A549 (cell line): Measurements from ENCODE around the gene B4GALT2. TPM values are rescaled to one million over a fixed set of nuclear protein-coding genes. Genes with fewer than 3 reads are reported as not detected.

Experiments used
- ATAC-seq, 2 experiments: fragments of 200-7000 bp in 1 of 2; fragments of >200 bp in 1 of 2; cut with Nextera tagmentation in 1 of 2; cut with Tn5 transposase in 1 of 2; 3 replicates each; pipeline versions ENCODE4 v1.8.0 to v1.9.1; 2018 to 2020; ENCODE audit warnings: mild to moderate bottlenecking in 1 of 2, moderate library complexity in 1 of 2
- CTCF ChIA-PET: fragments of 300-600 bp; sonication (Branson Sonifier 250); formaldehyde crosslinking; extraction: SDS; loops from one replicate; lab custom pipeline; 2021; ENCODE audit warnings: antibody characterized with exemption, inconsistent platforms; lab: Yijun Ruan, JAX
- POLR2A ChIA-PET: fragments of 350-600 bp; formaldehyde crosslinking; extraction: SDS; loops from one replicate; lab custom pipeline; 2021; ENCODE audit warnings: antibody characterized with exemption, inconsistent platforms; lab: Yijun Ruan, JAX
- DNase-seq, 2 experiments: peaks; one replicate each; pipeline versions ENCODE4 v3.0.0 to v3.0.0-alpha.2; 2011 to 2016; ENCODE audit warnings: low read depth in 1 of 2, low spot score in 1 of 2
- FAIRE-seq: peaks from 2 replicates; lab custom pipeline; 2011; peaks lifted over from hg19 to GRCh38; lab: Jason Lieb, UNC
- H3K27ac ChIP-seq, 2 experiments: fragments of >200 bp; sonication (Bioruptor Twin); formaldehyde crosslinking; 3 replicates each; pipeline ENCODE4 v1.5.1; 2016 to 2017
- H3K4me1 ChIP-seq: fragments of >200 bp; sonication (Bioruptor Twin); formaldehyde crosslinking; 3 replicates; pipeline ENCODE4 v1.6.1; 2016
- H3K4me2 ChIP-seq: fragments of >200 bp; sonication (Bioruptor Twin); formaldehyde crosslinking; 3 replicates; pipeline ENCODE4 v1.6.1; 2016
- H3K4me3 ChIP-seq: fragments of >200 bp; sonication (Bioruptor Twin); formaldehyde crosslinking; 3 replicates; pipeline ENCODE4 v1.5.1; 2016
- H3K9me3 ChIP-seq: fragments of >200 bp; sonication (Bioruptor Twin); formaldehyde crosslinking; 3 replicates; pipeline ENCODE4 v1.6.1; 2016
- CBX2 ChIP-seq: fragments of 200-600 bp; sonication (generic); IDR thresholded peaks from 2 replicates; pipeline ENCODE4 v1.6.1; 2016; ENCODE audit warnings: low read depth, mild to moderate bottlenecking, borderline replicate concordance
- CHD4 ChIP-seq: fragments of 200-600 bp; sonication (generic); IDR thresholded peaks from 2 replicates; pipeline ENCODE4 v1.6.1; 2016; ENCODE audit warnings: antibody characterized with exemption, mild to moderate bottlenecking, borderline replicate concordance
- EHF ChIP-seq: fragments of 250-450 bp; sonication (Bioruptor Pico); IDR thresholded peaks from 2 replicates; pipeline ENCODE4 v1.5.0; 2020; ENCODE audit warnings: mild to moderate bottlenecking
- EHMT2 ChIP-seq: fragments of 200-600 bp; sonication (generic); IDR thresholded peaks from 2 replicates; pipeline ENCODE4 v1.6.1; 2016; ENCODE audit warnings: antibody characterized with exemption, low read depth, mild to moderate bottlenecking, moderate library complexity
- FOSB ChIP-seq: fragments of 250-450 bp; sonication (Bioruptor Pico); IDR thresholded peaks from 2 replicates; pipeline ENCODE4 v1.5.0; 2020; ENCODE audit warnings: mild to moderate bottlenecking, moderate library complexity
- HDAC2 ChIP-seq: fragments of 200-600 bp; sonication (generic); IDR thresholded peaks from 2 replicates; pipeline ENCODE4 v1.6.1; 2016
- HEYL ChIP-seq: fragments of 250-450 bp; sonication (Bioruptor Pico); IDR thresholded peaks from 2 replicates; pipeline ENCODE4 v1.8.0; 2021; ENCODE audit warnings: mild to moderate bottlenecking, moderate library complexity
- HOXA7 ChIP-seq: fragments of 250-450 bp; sonication (Bioruptor Pico); IDR thresholded peaks from 2 replicates; pipeline ENCODE4 v1.5.0; 2020; ENCODE audit warnings: mild to moderate bottlenecking, moderate library complexity
- HOXB5 ChIP-seq: fragments of 250-450 bp; sonication (Bioruptor Pico); IDR thresholded peaks from 2 replicates; pipeline ENCODE4 v1.5.0; 2020; ENCODE audit warnings: mild to moderate bottlenecking, moderate library complexity
- JUN ChIP-seq, 2 experiments: fragments of >200 bp; sonication (Bioruptor Twin); formaldehyde crosslinking; IDR thresholded peaks; 2 replicates in 1 of 2; 3 replicates in 1 of 2; pipeline ENCODE4 v1.6.1; 2016 to 2017
- KDM1A ChIP-seq: fragments of 200-600 bp; sonication (generic); IDR thresholded peaks from 2 replicates; pipeline ENCODE4 v1.6.1; 2016; ENCODE audit warnings: low read depth, mild to moderate bottlenecking
- KDM5A ChIP-seq: fragments of 200-600 bp; sonication (generic); IDR thresholded peaks from 2 replicates; pipeline ENCODE4 v1.6.1; 2016; ENCODE audit warnings: antibody characterized with exemption, mild to moderate bottlenecking
- MAZ ChIP-seq: fragments of 150-350 bp; IDR thresholded peaks from 2 replicates; pipeline ENCODE4 v1.6.1; 2014; ENCODE audit warnings: antibody characterized with exemption, low read depth, low read length, borderline replicate concordance
- MYC ChIP-seq: IDR thresholded peaks from 2 replicates; pipeline ENCODE4 v1.6.1; 2012; ENCODE audit warnings: mild to moderate bottlenecking, inconsistent platforms, low read length, improper control_type of control experiment, borderline replicate concordance
- RAD21 ChIP-seq, 2 experiments: fragments of >200 bp in 1 of 2; sonication (Bioruptor Twin) in 1 of 2; formaldehyde crosslinking in 1 of 2; IDR thresholded peaks in 1 of 2; conservative IDR thresholded peaks in 1 of 2; 2 replicates in 1 of 2; 3 replicates in 1 of 2; pipeline ENCODE4 v1.6.1; 2012 to 2018; ENCODE audit warnings: inconsistent platforms in 1 of 2
- RARB ChIP-seq: fragments of 250-450 bp; sonication (Bioruptor Pico); IDR thresholded peaks from 2 replicates; pipeline ENCODE4 v1.8.0; 2021; ENCODE audit warnings: mild to moderate bottlenecking, moderate library complexity
- RNF2 ChIP-seq: fragments of 200-600 bp; sonication (generic); IDR thresholded peaks from 2 replicates; pipeline ENCODE4 v1.6.1; 2016; ENCODE audit warnings: low read depth, mild to moderate bottlenecking, antibody characterized with exemption, moderate library complexity, borderline replicate concordance
- SREBF2 ChIP-seq: fragments of 450-650 bp; IDR thresholded peaks from 2 replicates; pipeline ENCODE4 v1.6.1; 2014; ENCODE audit warnings: mild to moderate bottlenecking, moderate library complexity
- TP53 ChIP-seq: fragments of 250-450 bp; sonication (Bioruptor Pico); IDR thresholded peaks from 2 replicates; pipeline ENCODE4 v1.5.0; 2021; ENCODE audit warnings: mild to moderate bottlenecking, moderate library complexity
- ZC3H11A ChIP-seq: fragments of 450-650 bp; IDR thresholded peaks from 2 replicates; pipeline ENCODE4 v1.6.1; 2014; ENCODE audit warnings: antibody characterized with exemption, mild to moderate bottlenecking
- ZSCAN20 ChIP-seq: fragments of 250-450 bp; sonication (Bioruptor Pico); IDR thresholded peaks from 2 replicates; pipeline ENCODE4 v1.8.0; 2022; ENCODE audit warnings: mild to moderate bottlenecking, moderate library complexity
- WGBS: methylation state at CpG from one replicate; pipeline ENCODE4 v1.1.6; 2017; ENCODE audit errors: missing lambda C conversion rate; 5-methylcytosine and 5-hydroxymethylcytosine counted together
- polyA plus RNA-seq, 4 experiments: library from polyadenylated mRNA; depleted of rRNA in 3 of 4; stranded (reverse); fragments of >200 nt; fragmentation: RNase III in 1 of 4; extraction: RNeasy Plus Mini Kit Qiagen cat#74134 plus additional on column Dnase treatment in 1 of 4; gene quantifications; 2 replicates in 3 of 4; 3 replicates in 1 of 4; pipeline ENCODE4 v1.2.3, GENCODE V29; 2011 to 2017
- TF ChIP-seq, protein P1 (sequence below): IDR thresholded peaks from 2 replicates; pipeline ENCODE4 v1.6.1; 2012
- TF ChIP-seq, protein P2 (sequence below): fragments of >200 bp; sonication (Bioruptor Twin); formaldehyde crosslinking; IDR thresholded peaks from 3 replicates; pipeline ENCODE4 v1.6.1; 2016
- TF ChIP-seq, protein P3 (sequence below): fragments of 250-450 bp; sonication (Bioruptor Pico); IDR thresholded peaks from 2 replicates; pipeline ENCODE4 v1.5.0; 2021; ENCODE audit warnings: mild to moderate bottlenecking, moderate library complexity, borderline replicate concordance
- TF ChIP-seq, protein P4 (sequence below): fragments of 200-600 bp; sonication (generic); IDR thresholded peaks from 2 replicates; pipeline ENCODE4 v1.6.1; 2016; ENCODE audit warnings: antibody characterized with exemption, mild to moderate bottlenecking, moderate library complexity
- TF ChIP-seq, protein P5 (sequence below): IDR thresholded peaks from 2 replicates; pipeline ENCODE4 v1.6.1; 2012
- TF ChIP-seq, protein P6 (sequence below): IDR thresholded peaks from 2 replicates; pipeline ENCODE4 v1.6.1; 2012; ENCODE audit warnings: low read depth, borderline replicate concordance
- TF ChIP-seq, protein P7 (sequence below): fragments of >200 bp; sonication (Bioruptor Twin); formaldehyde crosslinking; IDR thresholded peaks from 3 replicates; pipeline ENCODE4 v1.5.1; 2016

Gene B4GALT2
- polyA plus RNA-seq, 2 of the 4 experiments (the other 2 are of a cell fraction), result 19.0 to 35.8 TPM

DNA sequence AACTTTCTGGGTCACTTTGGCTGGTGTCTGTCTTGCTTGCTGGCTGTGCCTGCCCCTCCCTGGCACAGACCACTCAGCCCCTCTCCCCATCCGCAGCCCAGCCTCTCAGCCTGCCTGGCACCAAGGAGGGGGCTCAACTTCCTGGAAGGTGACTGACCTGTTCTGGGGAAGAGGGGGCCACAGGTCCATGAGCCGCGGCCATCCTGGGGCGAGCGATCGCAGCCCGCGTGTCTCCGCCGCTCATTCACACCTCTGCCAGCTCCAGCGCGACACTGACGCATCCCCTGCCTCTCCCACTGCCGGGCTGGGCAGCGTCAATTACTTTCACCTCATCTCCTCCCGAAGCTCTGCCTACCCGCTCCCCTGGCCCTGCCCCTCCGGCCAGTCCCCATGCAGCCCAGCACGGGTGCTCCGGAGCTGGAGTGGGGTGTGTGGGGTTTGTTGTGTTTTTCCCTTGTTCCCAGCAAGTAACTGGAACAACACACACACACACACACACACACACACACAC lies 37.9 kb downstream of the B4GALT2 start:
- ChIA-PET CTCF (interaction anchor here (0.6 to 25.3 kb wide), 3 partner anchors 11 to 19 kb away, joined by 5 to 412 read pairs (median 49); no protein-coding TSS in a partner anchor), POLR2A (no interaction called here)
- H3K27ac ChIP-seq, result no peak overlapping the region

DNA sequence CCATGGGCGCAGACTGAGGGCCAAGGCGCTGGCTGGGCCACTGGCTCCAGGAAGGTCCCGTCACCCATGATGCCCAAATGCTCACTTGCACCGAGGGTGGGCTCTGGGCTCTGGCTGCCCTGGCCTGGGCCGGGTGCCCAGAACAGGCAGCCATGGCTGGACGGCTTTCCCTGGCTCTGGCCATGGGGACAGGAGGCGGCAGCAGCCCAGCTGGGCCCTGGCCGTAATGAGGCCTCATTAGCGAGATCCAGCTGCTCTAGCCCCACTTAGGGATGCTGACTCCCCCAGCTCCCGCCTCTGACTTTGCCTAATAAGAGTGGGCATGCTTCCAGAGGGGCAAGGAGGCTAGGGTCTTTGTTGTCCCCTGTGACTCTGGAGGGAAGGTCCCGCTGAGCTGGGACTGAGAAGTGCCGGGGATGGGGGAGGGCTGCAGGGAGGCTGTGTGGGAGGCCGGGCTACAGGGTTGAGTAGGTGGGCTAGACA lies 40.5 kb downstream of the B4GALT2 start:
- no peak for ATAC-seq
- Histone ChIP-seq H3K9me3 (no peaks in the 10 kb centered on the region), H3K4me2 (no peak overlapping the region), H3K4me3 (no peak overlapping the region), H3K4me1 (peaks cover 5% of the 10 kb centered on the region), H3K27ac (no peak overlapping the region)
- 96% methylated on average over 4 of the region's 13 CpGs for WGBS
- DNase-seq, result no peak
- no peak for FAIRE-seq
- ChIA-PET POLR2A (no interaction called here), CTCF (interaction anchor here (2.2 to 25.3 kb wide), 3 partner anchors 16 to 28 kb away, joined by 10 to 412 read pairs (median 49); no protein-coding TSS in a partner anchor)
- TF ChIP-seq JUN (IDR thresholded peaks at IDR 0.05) (no peak), HOXA7 (CRISPR knock-in tag) (no peak), HOXB5 (no peak), SREBF2 (no peak), MYC (no peak), ZC3H11A (no peak), CBX2 (no peak), EHF (CRISPR knock-in tag) (no peak), RNF2 (no peak)
- TF ChIP-seq, protein P1, sequence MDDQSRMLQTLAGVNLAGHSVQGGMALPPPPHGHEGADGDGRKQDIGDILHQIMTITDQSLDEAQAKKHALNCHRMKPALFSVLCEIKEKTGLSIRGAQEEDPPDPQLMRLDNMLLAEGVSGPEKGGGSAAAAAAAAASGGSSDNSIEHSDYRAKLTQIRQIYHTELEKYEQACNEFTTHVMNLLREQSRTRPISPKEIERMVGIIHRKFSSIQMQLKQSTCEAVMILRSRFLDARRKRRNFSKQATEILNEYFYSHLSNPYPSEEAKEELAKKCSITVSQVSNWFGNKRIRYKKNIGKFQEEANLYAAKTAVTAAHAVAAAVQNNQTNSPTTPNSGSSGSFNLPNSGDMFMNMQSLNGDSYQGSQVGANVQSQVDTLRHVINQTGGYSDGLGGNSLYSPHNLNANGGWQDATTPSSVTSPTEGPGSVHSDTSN, result no peak
- TF ChIP-seq, protein P2, sequence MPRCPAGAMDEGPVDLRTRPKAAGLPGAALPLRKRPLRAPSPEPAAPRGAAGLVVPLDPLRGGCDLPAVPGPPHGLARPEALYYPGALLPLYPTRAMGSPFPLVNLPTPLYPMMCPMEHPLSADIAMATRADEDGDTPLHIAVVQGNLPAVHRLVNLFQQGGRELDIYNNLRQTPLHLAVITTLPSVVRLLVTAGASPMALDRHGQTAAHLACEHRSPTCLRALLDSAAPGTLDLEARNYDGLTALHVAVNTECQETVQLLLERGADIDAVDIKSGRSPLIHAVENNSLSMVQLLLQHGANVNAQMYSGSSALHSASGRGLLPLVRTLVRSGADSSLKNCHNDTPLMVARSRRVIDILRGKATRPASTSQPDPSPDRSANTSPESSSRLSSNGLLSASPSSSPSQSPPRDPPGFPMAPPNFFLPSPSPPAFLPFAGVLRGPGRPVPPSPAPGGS, result no peak
- TF ChIP-seq, protein P3, sequence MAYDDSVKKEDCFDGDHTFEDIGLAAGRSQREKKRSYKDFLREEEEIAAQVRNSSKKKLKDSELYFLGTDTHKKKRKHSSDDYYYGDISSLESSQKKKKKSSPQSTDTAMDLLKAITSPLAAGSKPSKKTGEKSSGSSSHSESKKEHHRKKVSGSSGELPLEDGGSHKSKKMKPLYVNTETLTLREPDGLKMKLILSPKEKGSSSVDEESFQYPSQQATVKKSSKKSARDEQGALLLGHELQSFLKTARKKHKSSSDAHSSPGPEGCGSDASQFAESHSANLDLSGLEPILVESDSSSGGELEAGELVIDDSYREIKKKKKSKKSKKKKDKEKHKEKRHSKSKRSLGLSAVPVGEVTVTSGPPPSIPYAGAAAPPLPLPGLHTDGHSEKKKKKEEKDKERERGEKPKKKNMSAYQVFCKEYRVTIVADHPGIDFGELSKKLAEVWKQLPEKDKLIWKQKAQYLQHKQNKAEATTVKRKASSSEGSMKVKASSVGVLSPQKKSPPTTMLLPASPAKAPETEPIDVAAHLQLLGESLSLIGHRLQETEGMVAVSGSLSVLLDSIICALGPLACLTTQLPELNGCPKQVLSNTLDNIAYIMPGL (CRISPR knock-in tag), result no peak

More for the DNA sequence above, 37.9 kb downstream of the B4GALT2 start:
- no peak for DNase-seq
- WGBS, result 82% methylated on average over 4 of the region's 20 CpGs
- Histone ChIP-seq H3K4me2 (no peak overlapping the region), H3K4me3 (no peak overlapping the region), H3K9me3 (no peaks in the 10 kb centered on the region), H3K4me1 (no peaks in the 10 kb centered on the region)
- no peak for FAIRE-seq
- no peak for TF ChIP-seq TP53
- no peak for TF ChIP-seq MAZ
- TF ChIP-seq RAD21 (conservative IDR thresholded peaks at IDR 0.05 in 1 of 2, IDR thresholded peaks at IDR 0.05 in 1 of 2), result no peak
- TF ChIP-seq, protein P4, sequence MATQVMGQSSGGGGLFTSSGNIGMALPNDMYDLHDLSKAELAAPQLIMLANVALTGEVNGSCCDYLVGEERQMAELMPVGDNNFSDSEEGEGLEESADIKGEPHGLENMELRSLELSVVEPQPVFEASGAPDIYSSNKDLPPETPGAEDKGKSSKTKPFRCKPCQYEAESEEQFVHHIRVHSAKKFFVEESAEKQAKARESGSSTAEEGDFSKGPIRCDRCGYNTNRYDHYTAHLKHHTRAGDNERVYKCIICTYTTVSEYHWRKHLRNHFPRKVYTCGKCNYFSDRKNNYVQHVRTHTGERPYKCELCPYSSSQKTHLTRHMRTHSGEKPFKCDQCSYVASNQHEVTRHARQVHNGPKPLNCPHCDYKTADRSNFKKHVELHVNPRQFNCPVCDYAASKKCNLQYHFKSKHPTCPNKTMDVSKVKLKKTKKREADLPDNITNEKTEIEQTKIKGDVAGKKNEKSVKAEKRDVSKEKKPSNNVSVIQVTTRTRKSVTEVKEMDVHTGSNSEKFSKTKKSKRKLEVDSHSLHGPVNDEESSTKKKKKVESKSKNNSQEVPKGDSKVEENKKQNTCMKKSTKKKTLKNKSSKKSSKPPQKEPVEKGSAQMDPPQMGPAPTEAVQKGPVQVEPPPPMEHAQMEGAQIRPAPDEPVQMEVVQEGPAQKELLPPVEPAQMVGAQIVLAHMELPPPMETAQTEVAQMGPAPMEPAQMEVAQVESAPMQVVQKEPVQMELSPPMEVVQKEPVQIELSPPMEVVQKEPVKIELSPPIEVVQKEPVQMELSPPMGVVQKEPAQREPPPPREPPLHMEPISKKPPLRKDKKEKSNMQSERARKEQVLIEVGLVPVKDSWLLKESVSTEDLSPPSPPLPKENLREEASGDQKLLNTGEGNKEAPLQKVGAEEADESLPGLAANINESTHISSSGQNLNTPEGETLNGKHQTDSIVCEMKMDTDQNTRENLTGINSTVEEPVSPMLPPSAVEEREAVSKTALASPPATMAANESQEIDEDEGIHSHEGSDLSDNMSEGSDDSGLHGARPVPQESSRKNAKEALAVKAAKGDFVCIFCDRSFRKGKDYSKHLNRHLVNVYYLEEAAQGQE, result no peak
- TF ChIP-seq EHMT2, result no peak
- TF ChIP-seq ZSCAN20 (CRISPR knock-in tag), result no peak
- TF ChIP-seq CHD4, result no peak
- TF ChIP-seq KDM1A, result no peak
- no peak for TF ChIP-seq FOSB (CRISPR knock-in tag)
- no peak for TF ChIP-seq HDAC2
- no peak for TF ChIP-seq HEYL
- no peak for TF ChIP-seq KDM5A
- TF ChIP-seq RARB (CRISPR knock-in tag), result no peak
- no peak for TF ChIP-seq HOXA7 (CRISPR knock-in tag)
- TF ChIP-seq, protein P5, sequence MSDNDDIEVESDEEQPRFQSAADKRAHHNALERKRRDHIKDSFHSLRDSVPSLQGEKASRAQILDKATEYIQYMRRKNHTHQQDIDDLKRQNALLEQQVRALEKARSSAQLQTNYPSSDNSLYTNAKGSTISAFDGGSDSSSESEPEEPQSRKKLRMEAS, result no peak
- TF ChIP-seq, protein P6, sequence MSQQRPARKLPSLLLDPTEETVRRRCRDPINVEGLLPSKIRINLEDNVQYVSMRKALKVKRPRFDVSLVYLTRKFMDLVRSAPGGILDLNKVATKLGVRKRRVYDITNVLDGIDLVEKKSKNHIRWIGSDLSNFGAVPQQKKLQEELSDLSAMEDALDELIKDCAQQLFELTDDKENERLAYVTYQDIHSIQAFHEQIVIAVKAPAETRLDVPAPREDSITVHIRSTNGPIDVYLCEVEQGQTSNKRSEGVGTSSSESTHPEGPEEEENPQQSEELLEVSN, result no peak
- TF ChIP-seq, protein P7, sequence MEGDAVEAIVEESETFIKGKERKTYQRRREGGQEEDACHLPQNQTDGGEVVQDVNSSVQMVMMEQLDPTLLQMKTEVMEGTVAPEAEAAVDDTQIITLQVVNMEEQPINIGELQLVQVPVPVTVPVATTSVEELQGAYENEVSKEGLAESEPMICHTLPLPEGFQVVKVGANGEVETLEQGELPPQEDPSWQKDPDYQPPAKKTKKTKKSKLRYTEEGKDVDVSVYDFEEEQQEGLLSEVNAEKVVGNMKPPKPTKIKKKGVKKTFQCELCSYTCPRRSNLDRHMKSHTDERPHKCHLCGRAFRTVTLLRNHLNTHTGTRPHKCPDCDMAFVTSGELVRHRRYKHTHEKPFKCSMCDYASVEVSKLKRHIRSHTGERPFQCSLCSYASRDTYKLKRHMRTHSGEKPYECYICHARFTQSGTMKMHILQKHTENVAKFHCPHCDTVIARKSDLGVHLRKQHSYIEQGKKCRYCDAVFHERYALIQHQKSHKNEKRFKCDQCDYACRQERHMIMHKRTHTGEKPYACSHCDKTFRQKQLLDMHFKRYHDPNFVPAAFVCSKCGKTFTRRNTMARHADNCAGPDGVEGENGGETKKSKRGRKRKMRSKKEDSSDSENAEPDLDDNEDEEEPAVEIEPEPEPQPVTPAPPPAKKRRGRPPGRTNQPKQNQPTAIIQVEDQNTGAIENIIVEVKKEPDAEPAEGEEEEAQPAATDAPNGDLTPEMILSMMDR, result no peak
- no peak for ATAC-seq
